SK-N-SH (cell line): Measurements from ENCODE around the gene EEFSEC. TPM values are rescaled to one million over a fixed set of nuclear protein-coding genes. Genes with fewer than 3 reads are reported as not detected.

Experiments used
- CTCF ChIA-PET: fragments of 300-600, 350-600 bp; formaldehyde crosslinking; extraction: SDS; loops from one replicate; lab custom pipeline; 2021; lab: Yijun Ruan, JAX
- POLR2A ChIA-PET: fragments of 350-600 bp; sonication (Branson Sonifier 250); formaldehyde crosslinking; extraction: SDS; loops from one replicate; lab custom pipeline; 2020; ENCODE audit warnings: antibody characterized with exemption, inconsistent platforms; lab: Yijun Ruan, JAX
- DNase-seq: peaks from one replicate; pipeline ENCODE4 v3.0.0; 2012
- H2AFZ ChIP-seq: fragments of 200-600 bp; sonication (generic); 2 replicates; pipeline ENCODE4 v1.8.1; 2016; ENCODE audit warnings: antibody characterized with exemption, mild to moderate bottlenecking, low read depth
- H3F3A ChIP-seq: fragments of 200-600 bp; sonication (generic); replicated peaks from 2 replicates; pipeline ENCODE3; 2016; ENCODE audit warnings: antibody characterized with exemption, mild to moderate bottlenecking; ENCODE audit not compliant: insufficient read depth
- H3K27ac ChIP-seq, 2 experiments: fragments of 200-500 bp in 1 of 2; fragments of 200-600 bp in 1 of 2; sonication (Bioruptor generic) in 1 of 2; sonication (generic), shearing (Covaris generic) in 1 of 2; 2 replicates each; pipeline versions ENCODE4 v1.5.1 to v1.6.1; 2014 to 2016; ENCODE audit warnings: low read depth in 2 of 2, inconsistent platforms in 1 of 2, low read length in 1 of 2, mild to moderate bottlenecking in 1 of 2, mixed read lengths in 1 of 2
- H3K27me3 ChIP-seq: fragments of 200-600 bp; sonication (generic), shearing (Covaris generic); 2 replicates; pipeline ENCODE4 v1.6.1; 2016; ENCODE audit warnings: mixed run types; ENCODE audit not compliant: insufficient read depth
- H3K36me3 ChIP-seq, 2 experiments: fragments of 200-500 bp in 1 of 2; fragments of 200-600 bp in 1 of 2; sonication (Bioruptor generic) in 1 of 2; sonication (generic) in 1 of 2; replicated peaks in 1 of 2; 2 replicates each; pipeline versions ENCODE3 to v1.5.1; 2014 to 2016; ENCODE audit warnings: low read length in 1 of 2, mild to moderate bottlenecking in 1 of 2; ENCODE audit not compliant: insufficient read depth in 2 of 2, control insufficient read depth in 1 of 2
- H3K4me1 ChIP-seq, 2 experiments: fragments of 200-500 bp in 1 of 2; fragments of 200-600 bp in 1 of 2; sonication (Bioruptor generic) in 1 of 2; sonication (generic), shearing (Covaris generic) in 1 of 2; 2 replicates each; pipeline versions ENCODE4 v1.5.1 to v1.6.1; 2014 to 2016; ENCODE audit warnings: low read depth in 1 of 2, low read length in 1 of 2, mixed run types in 1 of 2; ENCODE audit not compliant: insufficient read depth in 2 of 2, control insufficient read depth in 1 of 2
- H3K4me2 ChIP-seq: fragments of 200-600 bp; sonication (generic), shearing (Covaris generic); 2 replicates; pipeline ENCODE4 v1.6.1; 2017; ENCODE audit warnings: mixed run types
- H3K4me3 ChIP-seq, 2 experiments: fragments of 200-500 bp in 1 of 2; fragments of 200-600 bp in 1 of 2; sonication (Bioruptor generic) in 1 of 2; sonication (generic), shearing (Covaris generic) in 1 of 2; 2 replicates each; pipeline versions ENCODE4 v1.5.1 to v1.8.1; 2014 to 2016; ENCODE audit warnings: low read depth in 2 of 2, inconsistent platforms in 1 of 2, low read length in 1 of 2, mild to moderate bottlenecking in 1 of 2, mixed read lengths in 1 of 2, moderate library complexity in 1 of 2
- H3K79me2 ChIP-seq: fragments of 200-600 bp; sonication (generic); 2 replicates; pipeline ENCODE4 v1.8.1; 2017; ENCODE audit warnings: mild to moderate bottlenecking; ENCODE audit not compliant: insufficient read depth
- H3K9ac ChIP-seq: fragments of 200-600 bp; sonication (generic); 2 replicates; pipeline ENCODE4 v1.6.1; 2017; ENCODE audit warnings: mixed run types
- H3K9me2 ChIP-seq: fragments of 200-600 bp; sonication (generic); 2 replicates; pipeline ENCODE4 v1.6.1; 2017; ENCODE audit warnings: mixed run types
- H3K9me3 ChIP-seq: fragments of 200-600 bp; sonication (generic); 2 replicates; pipeline ENCODE4 v1.6.1; 2017; ENCODE audit warnings: mixed run types, mild to moderate bottlenecking, moderate library complexity
- H4K20me1 ChIP-seq: fragments of 200-600 bp; sonication (generic); 2 replicates; pipeline ENCODE4 v1.6.1; 2017; ENCODE audit warnings: mild to moderate bottlenecking, mixed run types; ENCODE audit not compliant: insufficient read depth
- CHD2 ChIP-seq: fragments of 150-350 bp; IDR thresholded peaks from 2 replicates; pipeline ENCODE4 v1.6.1; 2018; ENCODE audit warnings: low read length; ENCODE audit not compliant: partially characterized antibody
- ELF1 ChIP-seq: IDR thresholded peaks from 2 replicates; pipeline ENCODE4 v1.4.0; 2012
- FOSL2 ChIP-seq: IDR thresholded peaks from 2 replicates; pipeline ENCODE4 v1.4.0; 2012; ENCODE audit warnings: low read depth, mild to moderate bottlenecking, moderate library complexity, borderline replicate concordance
- FOXJ3 ChIP-seq: sonication (generic); formaldehyde crosslinking; IDR thresholded peaks from 2 replicates; pipeline ENCODE4 v1.5.1; 2020; ENCODE audit warnings: mild to moderate bottlenecking, missing genetic modification reagents
- FOXM1 ChIP-seq: IDR thresholded peaks from 2 replicates; pipeline ENCODE4 v1.4.0; 2012; ENCODE audit warnings: low read depth, mild to moderate bottlenecking
- IRF3 ChIP-seq: fragments of 150-350 bp; IDR thresholded peaks from 2 replicates; pipeline ENCODE4 v1.6.1; 2016; ENCODE audit warnings: mild to moderate bottlenecking, low read depth, low read length
- MEF2A ChIP-seq: IDR thresholded peaks from 2 replicates; pipeline ENCODE4 v1.4.0; 2012; ENCODE audit warnings: low read depth, borderline replicate concordance
- NRF1 ChIP-seq: IDR thresholded peaks from 2 replicates; pipeline ENCODE4 v1.6.1; 2012; ENCODE audit warnings: low read depth, mild to moderate bottlenecking, low read length
- RCOR1 ChIP-seq: fragments of 150-350 bp; IDR thresholded peaks from 2 replicates; pipeline ENCODE4 v1.6.1; 2017; ENCODE audit warnings: antibody characterized with exemption, low read length
- RFX5 ChIP-seq: IDR thresholded peaks from 2 replicates; pipeline ENCODE4 v1.6.1; 2012; ENCODE audit warnings: mild to moderate bottlenecking, improper control_type of control experiment, low read length
- RXRA ChIP-seq: IDR thresholded peaks from 2 replicates; pipeline ENCODE4 v1.4.0; 2012; ENCODE audit warnings: low read depth, mild to moderate bottlenecking, borderline replicate concordance
- SIN3A ChIP-seq: IDR thresholded peaks from 2 replicates; pipeline ENCODE4 v1.6.1; 2012; ENCODE audit warnings: low read depth, mild to moderate bottlenecking, low read length, moderate library complexity, borderline replicate concordance
- TEAD4 ChIP-seq: IDR thresholded peaks from 2 replicates; pipeline ENCODE4 v1.4.0; 2012; ENCODE audit warnings: mild to moderate bottlenecking, borderline replicate concordance; ENCODE audit not compliant: insufficient read depth
- USF1 ChIP-seq: IDR thresholded peaks from 2 replicates; pipeline ENCODE4 v1.4.0; 2012; ENCODE audit warnings: low read depth, borderline replicate concordance
- USF2 ChIP-seq: fragments of 150-350 bp; IDR thresholded peaks from 2 replicates; pipeline ENCODE4 v1.6.1; 2017; ENCODE audit warnings: antibody characterized with exemption, low read length, low read depth, borderline replicate concordance
- YY1 ChIP-seq: IDR thresholded peaks from 2 replicates; pipeline ENCODE4 v1.4.0; 2012; ENCODE audit warnings: low read depth, mild to moderate bottlenecking
- WGBS: methylation state at CpG from one replicate; pipeline ENCODE4 v1.1.6; 2017; ENCODE audit warnings: low lambda C conversion rate; 5-methylcytosine and 5-hydroxymethylcytosine counted together
- polyA plus RNA-seq, 3 experiments: library from polyadenylated mRNA; depleted of rRNA; stranded (reverse); fragments of >200 nt; gene quantifications; 2 replicates each; pipeline ENCODE4 v1.2.3, GENCODE V29; 2012
- TF ChIP-seq, protein P1 (sequence below): IDR thresholded peaks from 2 replicates; pipeline ENCODE4 v1.6.1; 2012; ENCODE audit warnings: mild to moderate bottlenecking, low read depth, low read length, moderate library complexity

Gene EEFSEC
- polyA plus RNA-seq, 1 of the 3 experiments (the other 2 are of a cell fraction), result 12.4 TPM

DNA sequence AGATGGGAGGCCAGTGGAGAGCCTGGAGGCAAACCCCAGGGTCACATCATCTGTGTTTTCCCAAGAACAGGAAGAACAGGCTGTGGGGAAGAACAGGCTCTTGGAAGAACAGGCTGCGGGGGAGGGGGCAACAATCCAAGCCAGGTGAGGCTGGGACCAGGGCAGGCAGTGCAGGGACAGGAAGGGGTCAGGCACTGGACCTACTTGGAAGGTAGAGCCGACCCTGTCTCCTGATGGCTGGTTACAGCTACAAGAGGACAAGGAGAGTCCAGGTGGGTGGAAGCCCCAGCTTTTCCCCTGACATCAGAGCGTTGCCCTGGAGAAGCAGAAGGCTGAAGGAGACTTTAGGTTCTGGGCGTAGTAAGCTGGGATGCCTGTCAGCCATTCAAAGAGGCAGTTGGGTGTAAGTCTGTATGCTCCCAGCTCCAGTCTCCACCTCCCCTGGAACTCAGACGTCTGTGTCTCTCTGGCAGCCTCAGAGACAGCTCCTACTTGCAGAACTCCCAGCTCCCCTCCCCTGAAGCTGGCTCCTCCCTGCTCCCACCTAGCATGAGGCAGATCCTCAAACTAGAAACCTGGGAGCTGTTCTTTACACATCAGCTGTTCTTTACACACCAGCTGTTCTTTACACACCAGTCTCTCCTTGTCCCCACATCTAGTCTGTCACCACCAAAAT, 182.5 kb downstream of the EEFSEC start:
- Histone ChIP-seq H3K9me3 (no peaks in the 10 kb centered on the region), H3F3A (no peaks in the 10 kb centered on the region), H3K36me3 (peaks cover 0 to 3% of the 10 kb centered on the region in 2 experiments), H3K9ac (no peak overlapping the region), H3K79me2 (no peaks in the 10 kb centered on the region), H3K27ac (peak overlapping the region in 1 of 2 experiments; percentile 30; a peak in 1 of 4 replicates), H4K20me1 (no peaks in the 10 kb centered on the region), H3K4me2 (no peak overlapping the region), H3K4me3 (no peak overlapping the region), H2AFZ (no peak overlapping the region), H3K4me1 (peaks cover 0 to 48% of the 10 kb centered on the region in 2 experiments; a peak in 1 of 4 replicates), H3K9me2 (no peaks in the 10 kb centered on the region), H3K27me3 (no peaks in the 10 kb centered on the region)
- POLR2A ChIA-PET, result interaction anchor here (1.1 kb wide), 1 partner anchor 97 kb away, joined by 3 read pairs; no protein-coding TSS in a partner anchor
- CTCF ChIA-PET, result interaction anchor here (0.8 to 1.3 kb wide), 3 partner anchors 14 to 60 kb away, joined by 3 read pairs; no protein-coding TSS in a partner anchor
- no peak for DNase-seq
- WGBS, result 69% methylated on average over 4 of the region's 5 CpGs
- TF ChIP-seq RXRA (no peak), USF2 (no peak), SIN3A (no peak), TEAD4 (no peak), MEF2A (no peak), USF1 (no peak), YY1 (no peak), IRF3 (no peak), CHD2 (no peak), FOXJ3 (CRISPR knock-in tag) (no peak), NRF1 (no peak), ELF1 (no peak), FOXM1 (no peak), RCOR1 (no peak), RFX5 (no peak), FOSL2 (no peak)
- TF ChIP-seq, protein P1, sequence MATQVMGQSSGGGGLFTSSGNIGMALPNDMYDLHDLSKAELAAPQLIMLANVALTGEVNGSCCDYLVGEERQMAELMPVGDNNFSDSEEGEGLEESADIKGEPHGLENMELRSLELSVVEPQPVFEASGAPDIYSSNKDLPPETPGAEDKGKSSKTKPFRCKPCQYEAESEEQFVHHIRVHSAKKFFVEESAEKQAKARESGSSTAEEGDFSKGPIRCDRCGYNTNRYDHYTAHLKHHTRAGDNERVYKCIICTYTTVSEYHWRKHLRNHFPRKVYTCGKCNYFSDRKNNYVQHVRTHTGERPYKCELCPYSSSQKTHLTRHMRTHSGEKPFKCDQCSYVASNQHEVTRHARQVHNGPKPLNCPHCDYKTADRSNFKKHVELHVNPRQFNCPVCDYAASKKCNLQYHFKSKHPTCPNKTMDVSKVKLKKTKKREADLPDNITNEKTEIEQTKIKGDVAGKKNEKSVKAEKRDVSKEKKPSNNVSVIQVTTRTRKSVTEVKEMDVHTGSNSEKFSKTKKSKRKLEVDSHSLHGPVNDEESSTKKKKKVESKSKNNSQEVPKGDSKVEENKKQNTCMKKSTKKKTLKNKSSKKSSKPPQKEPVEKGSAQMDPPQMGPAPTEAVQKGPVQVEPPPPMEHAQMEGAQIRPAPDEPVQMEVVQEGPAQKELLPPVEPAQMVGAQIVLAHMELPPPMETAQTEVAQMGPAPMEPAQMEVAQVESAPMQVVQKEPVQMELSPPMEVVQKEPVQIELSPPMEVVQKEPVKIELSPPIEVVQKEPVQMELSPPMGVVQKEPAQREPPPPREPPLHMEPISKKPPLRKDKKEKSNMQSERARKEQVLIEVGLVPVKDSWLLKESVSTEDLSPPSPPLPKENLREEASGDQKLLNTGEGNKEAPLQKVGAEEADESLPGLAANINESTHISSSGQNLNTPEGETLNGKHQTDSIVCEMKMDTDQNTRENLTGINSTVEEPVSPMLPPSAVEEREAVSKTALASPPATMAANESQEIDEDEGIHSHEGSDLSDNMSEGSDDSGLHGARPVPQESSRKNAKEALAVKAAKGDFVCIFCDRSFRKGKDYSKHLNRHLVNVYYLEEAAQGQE, result no peak
